HPDE6-E6E7 (cell line): ENCODE data around the gene SCD5.
A peak's percentile ranks its signal among the peaks of the same experiment; 100 is the strongest.

Experiments
- DNase-seq: peaks from one replicate; pipeline ENCODE4 v3.0.0; 2011; ENCODE audit warnings: missing footprints; ENCODE audit errors: extremely low spot score

The SCD5 gene

DNA sequence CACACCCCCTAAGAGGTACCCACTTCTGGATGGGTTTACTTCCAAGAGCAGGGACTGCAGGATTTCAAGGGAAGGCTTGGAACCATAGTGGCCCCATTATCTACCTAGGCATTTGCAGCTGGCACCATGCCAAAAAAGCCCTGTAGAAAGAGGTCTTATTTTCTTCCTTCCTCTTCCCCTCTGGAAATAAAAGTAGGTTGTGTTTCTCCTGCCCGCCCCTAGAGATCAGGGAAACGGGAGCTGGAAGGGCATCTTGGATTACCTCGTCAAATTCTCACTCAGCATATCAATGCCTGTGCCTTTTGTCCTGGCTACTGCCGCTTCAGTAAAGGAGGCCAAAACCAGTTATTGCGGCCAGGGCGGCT is 1.6 kb downstream of the SCD5 start:
- DNase-seq, result no peak

- no peak for DNase-seq
These were observed 5.5 kb downstream of the SCD5 start for GRCh38 chr4:82792912-82793649.

GRCh38 chr4:82791179-82791578 is 7.4 kb downstream of the SCD5 start:
- DNase-seq, result no peak

DNA sequence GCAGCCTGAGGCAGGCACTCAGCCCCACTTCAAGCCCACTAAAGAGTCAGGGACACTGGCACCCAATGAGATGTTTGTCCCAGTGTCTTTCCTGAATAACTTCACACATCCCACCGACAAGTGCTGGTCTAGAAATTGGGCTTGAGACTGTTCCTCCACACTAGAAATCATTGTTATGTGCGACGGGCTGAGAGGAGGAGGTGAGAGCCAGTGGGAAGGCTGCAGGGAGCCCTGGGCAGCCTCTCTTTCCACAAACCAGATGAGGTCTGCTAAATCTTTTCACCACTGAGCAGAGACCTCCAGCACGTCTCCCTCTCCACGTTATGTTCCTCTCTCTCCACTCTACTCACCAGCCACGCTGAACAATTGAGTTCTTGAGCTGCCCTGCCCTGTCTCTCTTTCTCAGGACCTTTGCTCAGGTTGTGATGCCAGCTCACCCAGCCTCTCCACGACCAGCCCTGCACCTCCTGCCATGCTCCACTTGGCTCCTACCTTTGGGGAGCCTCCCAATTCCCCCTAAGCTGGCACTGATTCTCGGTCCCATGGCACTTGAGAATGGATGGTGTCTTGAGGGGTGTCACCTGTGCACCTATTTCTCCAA is 8.4 kb downstream of the SCD5 start:
- DNase-seq, result no peak

- DNase-seq, result no peak
These were observed 9.4 kb downstream of the SCD5 start for GRCh38 chr4:82789025-82789776.

- no peak for DNase-seq
These were observed 11.3 kb downstream of the SCD5 start for GRCh38 chr4:82787342-82787741.

DNA sequence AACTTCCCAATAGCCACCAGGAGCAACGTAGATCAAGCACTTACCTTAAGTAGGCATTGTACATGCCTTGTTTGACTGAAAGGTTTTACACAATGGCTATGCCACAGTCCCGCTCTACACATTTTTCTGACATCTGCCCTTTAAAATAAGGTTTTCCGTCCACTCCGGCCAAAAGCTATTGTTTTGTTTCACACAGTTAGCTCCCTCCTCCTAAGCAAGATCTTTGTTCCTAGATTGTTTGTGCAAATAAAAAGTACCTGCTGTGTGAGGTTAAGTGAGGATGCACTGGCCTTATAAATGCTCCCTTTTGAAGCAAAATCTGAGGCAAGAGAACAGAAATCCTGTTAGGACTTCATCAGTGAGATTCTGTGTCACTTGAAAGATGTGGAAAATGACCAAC is 11.8 kb downstream of the SCD5 start:
- no peak for DNase-seq

- peak; percentile 80 for DNase-seq
These were observed 12.8 kb downstream of the SCD5 start for GRCh38 chr4:82785611-82786400.

DNA sequence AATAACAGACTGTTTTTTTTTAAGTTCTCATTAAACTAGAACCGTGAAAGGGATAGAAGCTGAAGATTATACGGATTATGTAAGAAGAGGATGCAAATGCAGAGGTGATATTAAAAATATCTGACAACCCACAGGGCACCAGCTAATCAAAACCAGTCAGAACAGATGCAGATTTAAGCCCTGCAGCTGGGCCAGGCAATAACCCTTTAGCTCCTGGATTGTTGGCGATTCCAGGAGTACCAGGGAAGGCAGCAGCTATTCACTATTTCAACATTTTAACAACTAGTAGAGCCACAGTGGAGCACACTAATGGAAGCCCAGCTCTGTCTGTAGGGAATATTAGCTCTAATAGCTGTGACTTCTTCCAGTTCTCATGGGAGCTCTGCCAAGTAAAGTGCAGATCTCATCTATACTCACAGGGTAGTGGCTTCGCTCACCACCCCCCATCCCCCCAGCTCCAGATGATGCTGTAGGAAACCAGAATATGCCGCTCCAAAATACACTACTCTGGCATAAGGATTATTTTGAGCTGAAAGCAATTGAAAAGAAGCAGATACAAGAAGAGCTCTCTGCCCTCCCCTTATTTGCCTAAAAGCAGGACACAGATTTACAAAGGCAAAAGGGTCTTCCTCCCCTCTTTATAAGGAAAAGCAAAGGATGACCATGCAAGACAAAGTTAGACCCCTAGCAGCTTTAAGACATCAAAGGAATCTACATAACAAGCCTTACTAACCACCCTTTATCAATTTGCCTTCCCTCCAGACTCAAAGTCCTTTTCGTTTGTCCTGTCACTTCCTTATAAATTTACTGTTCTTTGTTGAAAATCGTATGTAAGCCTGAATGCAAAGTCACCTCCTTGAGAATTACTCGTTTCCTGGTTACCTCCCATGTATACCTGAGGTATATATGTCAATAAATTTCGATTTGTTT is 13.7 kb downstream of the SCD5 start:
- no peak for DNase-seq

GRCh38 chr4:82782626-82783345 is 15.8 kb downstream of the SCD5 start:
- DNase-seq, result no peak

GRCh38 chr4:82780752-82781231 is 17.8 kb downstream of the SCD5 start:
- no peak for DNase-seq

DNA sequence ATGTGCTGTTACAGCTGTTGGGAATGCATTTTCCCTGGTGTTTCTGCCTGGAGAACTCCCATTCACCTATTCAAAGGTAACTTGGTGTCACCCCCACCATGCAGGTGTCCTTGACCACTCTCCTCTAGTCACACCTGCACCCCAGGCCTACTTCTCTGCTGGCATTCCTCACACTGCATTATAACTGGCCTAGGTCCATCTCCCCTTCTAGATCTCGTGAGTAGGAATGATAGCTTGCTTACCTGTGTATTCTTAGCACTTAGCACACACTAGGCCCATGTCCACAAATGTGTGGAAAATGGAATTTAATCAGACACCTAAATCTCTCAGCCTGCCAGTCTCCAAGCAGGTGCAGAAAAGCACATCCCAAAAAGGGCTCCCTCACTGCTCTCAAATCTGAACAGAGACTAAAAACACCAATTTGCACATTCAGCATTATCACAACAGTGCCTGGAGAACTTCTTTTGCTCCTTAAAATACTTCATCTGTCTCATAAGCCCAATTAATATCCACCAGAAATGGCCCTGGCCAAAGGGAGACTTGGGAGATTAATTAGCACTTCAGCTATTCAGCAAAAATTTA is 18.3 kb downstream of the SCD5 start:
- no peak for DNase-seq

GRCh38 chr4:82779032-82779431 is 19.6 kb downstream of the SCD5 start:
- DNase-seq, result no peak

GRCh38 chr4:82777857-82778525 is 20.6 kb downstream of the SCD5 start:
- DNase-seq, result no peak

- no peak for DNase-seq
These were observed 21.6 kb downstream of the SCD5 start for GRCh38 chr4:82776925-82777542.

DNA sequence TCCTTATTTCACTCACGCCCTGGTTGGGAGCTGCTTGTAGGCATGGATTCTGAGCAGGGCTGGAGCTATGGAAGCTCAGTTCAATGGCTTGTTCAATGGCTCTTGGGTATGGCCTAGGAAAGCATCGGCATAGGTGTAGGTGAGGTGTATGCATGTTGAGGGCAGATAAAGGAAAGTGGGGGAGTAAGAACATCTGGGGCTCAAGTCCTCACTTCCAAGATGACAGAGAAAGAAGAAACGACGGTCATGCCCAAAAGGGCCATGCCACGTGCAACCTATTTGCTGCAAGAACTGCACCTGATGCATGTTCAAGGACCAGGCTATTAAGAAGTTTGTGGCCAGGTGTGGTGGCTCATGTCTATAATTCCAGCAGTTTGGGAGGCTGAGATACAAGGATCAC is 23.4 kb downstream of the SCD5 start:
- no peak for DNase-seq

- DNase-seq, result no peak
These were observed 23.9 kb downstream of the SCD5 start for GRCh38 chr4:82774711-82775171.

GRCh38 chr4:82773057-82773456 is 25.5 kb downstream of the SCD5 start:
- DNase-seq, result no peak

- no peak for DNase-seq
These were observed 28.0 kb downstream of the SCD5 start for GRCh38 chr4:82770607-82771006.
